H9 (cell line): Measurements from ENCODE around the gene ADIG. TPM values are rescaled to one million over a fixed set of nuclear protein-coding genes. Genes with fewer than 3 reads are reported as not detected.

Experiments
- DNase-seq: peaks from one replicate; pipeline ENCODE4 v3.0.0-alpha.2; 2017
- H2AFZ ChIP-seq: one replicate; pipeline ENCODE4 v1.6.1; 2013; ENCODE audit warnings: mild to moderate bottlenecking, low read length, control low read depth, moderate library complexity
- H2AK5ac ChIP-seq: 2 replicates; pipeline ENCODE4 v1.6.1; 2013; ENCODE audit warnings: low read length, control low read depth, mixed read lengths; ENCODE audit not compliant: insufficient read length
- H2BK120ac ChIP-seq: one replicate; pipeline ENCODE4 v1.6.1; 2013; ENCODE audit warnings: low read depth, mild to moderate bottlenecking, low read length, control low read depth, inconsistent platforms; ENCODE audit not compliant: poor library complexity, severe bottlenecking
- H2BK12ac ChIP-seq: 2 replicates; pipeline ENCODE4 v1.6.1; 2013; ENCODE audit warnings: low read length, control low read depth, mixed read lengths, low read depth; ENCODE audit not compliant: insufficient read length
- H2BK15ac ChIP-seq: 2 replicates; pipeline ENCODE4 v1.6.1; 2013; ENCODE audit warnings: low read depth, low read length, control low read depth
- H2BK20ac ChIP-seq: one replicate; pipeline ENCODE4 v1.6.1; 2013; ENCODE audit warnings: low read depth, mild to moderate bottlenecking, low read length, control low read depth, inconsistent platforms; ENCODE audit not compliant: poor library complexity, severe bottlenecking
- H2BK5ac ChIP-seq: 2 replicates; pipeline ENCODE4 v1.6.1; 2013; ENCODE audit warnings: low read length, control low read depth, mixed read lengths; ENCODE audit not compliant: insufficient read length
- H3K14ac ChIP-seq: 2 replicates; pipeline ENCODE4 v1.6.1; 2013; ENCODE audit warnings: low read length, control low read depth; ENCODE audit not compliant: insufficient read depth
- H3K18ac ChIP-seq: 2 replicates; pipeline ENCODE4 v1.6.1; 2013; ENCODE audit warnings: low read depth, mild to moderate bottlenecking, mixed read lengths, low read length, control low read depth; ENCODE audit not compliant: insufficient read length
- H3K23ac ChIP-seq: 2 replicates; pipeline ENCODE4 v1.6.1; 2013; ENCODE audit warnings: low read length, control low read depth, mixed read lengths, low read depth; ENCODE audit not compliant: insufficient read length
- H3K23me2 ChIP-seq: 2 replicates; pipeline ENCODE4 v1.6.1; 2013; ENCODE audit warnings: low read depth, mild to moderate bottlenecking, mixed read lengths, low read length, control low read depth; ENCODE audit not compliant: insufficient read length, poor library complexity, severe bottlenecking
- H3K27ac ChIP-seq: 2 replicates; pipeline ENCODE4 v1.5.1; 2013; ENCODE audit warnings: low read length, control low read depth, mixed read lengths, low read depth; ENCODE audit not compliant: insufficient read length
- H3K27me3 ChIP-seq: 2 replicates; pipeline ENCODE4 v1.6.1; 2013; ENCODE audit warnings: low read length, control low read depth, inconsistent platforms; ENCODE audit not compliant: insufficient read depth
- H3K4ac ChIP-seq: 2 replicates; pipeline ENCODE4 v1.6.1; 2013; ENCODE audit warnings: low read depth, mild to moderate bottlenecking, control low read depth, inconsistent platforms, low read length, moderate library complexity
- H3K4me1 ChIP-seq: 2 replicates; pipeline ENCODE4 v1.6.1; 2013; ENCODE audit warnings: low read length, control low read depth, inconsistent platforms; ENCODE audit not compliant: insufficient read depth
- H3K4me2 ChIP-seq: 2 replicates; pipeline ENCODE4 v1.6.1; 2013; ENCODE audit warnings: low read length, control low read depth, mixed read lengths; ENCODE audit not compliant: insufficient read length, insufficient read depth
- H3K56ac ChIP-seq: 2 replicates; pipeline ENCODE4 v1.6.1; 2013; ENCODE audit warnings: low read depth, mild to moderate bottlenecking, mixed read lengths, low read length, control low read depth; ENCODE audit not compliant: insufficient read length
- H3K79me1 ChIP-seq: 2 replicates; pipeline ENCODE4 v1.6.1; 2013; ENCODE audit warnings: low read depth, mild to moderate bottlenecking, moderate library complexity, low read length, control low read depth, inconsistent platforms; ENCODE audit not compliant: insufficient read depth, poor library complexity, severe bottlenecking
- H3K79me2 ChIP-seq: 2 replicates; pipeline ENCODE4 v1.6.1; 2013; ENCODE audit warnings: low read length, control low read depth, inconsistent platforms; ENCODE audit not compliant: insufficient read depth
- H3K9ac ChIP-seq: 2 replicates; pipeline ENCODE4 v1.6.1; 2013; ENCODE audit warnings: low read length, control low read depth, mixed read lengths; ENCODE audit not compliant: insufficient read length; ENCODE audit errors: extremely low read depth
- H3K9me3 ChIP-seq: one replicate; pipeline ENCODE4 v1.6.1; 2013; ENCODE audit warnings: low read depth, low read length, inconsistent platforms; ENCODE audit not compliant: control insufficient read depth
- H3T11ph ChIP-seq: one replicate; pipeline ENCODE4 v1.6.1; 2013; ENCODE audit warnings: mild to moderate bottlenecking, low read length, control low read depth, inconsistent platforms
- H4K20me1 ChIP-seq: one replicate; pipeline ENCODE4 v1.6.1; 2013; ENCODE audit not compliant: control insufficient read depth, insufficient read length, insufficient read depth
- H4K5ac ChIP-seq: 2 replicates; pipeline ENCODE4 v1.6.1; 2013; ENCODE audit warnings: low read depth, mild to moderate bottlenecking, mixed read lengths, low read length, control low read depth; ENCODE audit not compliant: insufficient read length
- H4K8ac ChIP-seq: replicated peaks from 2 replicates; pipeline ENCODE4 v1.6.1; 2013; ENCODE audit warnings: low read length, control low read depth, mixed read lengths, low read depth; ENCODE audit not compliant: insufficient read length
- H4K91ac ChIP-seq: 2 replicates; pipeline ENCODE4 v1.6.1; 2013; ENCODE audit warnings: low read depth, mild to moderate bottlenecking, moderate library complexity, mixed read lengths, low read length, control low read depth; ENCODE audit not compliant: insufficient read length
- H3K27ac Mint-ChIP-seq, 3 experiments: 2 replicates in 2 of 3; 3 replicates in 1 of 3; pipeline ENCODE4 v1.8.0; 2020 to 2021; ENCODE audit warnings: mixed read lengths in 3 of 3, mild to moderate bottlenecking in 1 of 3, moderate library complexity in 1 of 3
- H3K27me3 Mint-ChIP-seq: 2 replicates; pipeline ENCODE4 v1.8.0; 2021; ENCODE audit warnings: low read depth, mild to moderate bottlenecking, moderate library complexity, mixed read lengths
- H3K36me3 Mint-ChIP-seq, 3 experiments: 2 replicates in 2 of 3; 3 replicates in 1 of 3; pipeline ENCODE4 v1.8.0; 2020 to 2021; ENCODE audit warnings: low read depth in 3 of 3, mixed read lengths in 3 of 3; ENCODE audit not compliant: insufficient read depth in 1 of 3
- H3K4me1 Mint-ChIP-seq, 2 experiments: 2 replicates each; pipeline ENCODE4 v1.8.0; 2020; ENCODE audit warnings: mixed read lengths in 2 of 2
- H3K4me3 Mint-ChIP-seq, 2 experiments: 2 replicates in 1 of 2; 3 replicates in 1 of 2; pipeline ENCODE4 v1.8.0; 2020 to 2021; ENCODE audit warnings: mild to moderate bottlenecking in 2 of 2, mixed read lengths in 2 of 2, moderate library complexity in 1 of 2
- H3K9me3 Mint-ChIP-seq, 2 experiments: 2 replicates in 1 of 2; 3 replicates in 1 of 2; pipeline ENCODE4 v1.8.0; 2020; ENCODE audit warnings: mild to moderate bottlenecking in 2 of 2, mixed read lengths in 2 of 2, moderate library complexity in 1 of 2
- CTCF ChIP-seq: fragments of 200-600 bp; sonication (generic); conservative IDR thresholded peaks from 3 replicates; pipeline ENCODE4 v1.8.0; 2021; ENCODE audit warnings: antibody characterized with exemption, mild to moderate bottlenecking
- WGBS: extraction: QIAGEN DNeasy Blood & Tissue Kit; methylation state at CpG from one replicate; pipeline ENCODE4 v1.1.7; 2013; ENCODE audit warnings: missing lambda C conversion rate, low lambda C conversion rate, mixed read lengths; ENCODE audit not compliant: insufficient read length; ENCODE audit errors: extremely low coverage; 5-methylcytosine and 5-hydroxymethylcytosine counted together
- total RNA-seq: library from RNA; stranded (reverse); gene quantifications from 2 replicates; pipeline ENCODE4 v1.2.1, GENCODE V29; 2021

Gene ADIG
- total RNA-seq, 1 experiment from 2014 or later = not detected

DNA sequence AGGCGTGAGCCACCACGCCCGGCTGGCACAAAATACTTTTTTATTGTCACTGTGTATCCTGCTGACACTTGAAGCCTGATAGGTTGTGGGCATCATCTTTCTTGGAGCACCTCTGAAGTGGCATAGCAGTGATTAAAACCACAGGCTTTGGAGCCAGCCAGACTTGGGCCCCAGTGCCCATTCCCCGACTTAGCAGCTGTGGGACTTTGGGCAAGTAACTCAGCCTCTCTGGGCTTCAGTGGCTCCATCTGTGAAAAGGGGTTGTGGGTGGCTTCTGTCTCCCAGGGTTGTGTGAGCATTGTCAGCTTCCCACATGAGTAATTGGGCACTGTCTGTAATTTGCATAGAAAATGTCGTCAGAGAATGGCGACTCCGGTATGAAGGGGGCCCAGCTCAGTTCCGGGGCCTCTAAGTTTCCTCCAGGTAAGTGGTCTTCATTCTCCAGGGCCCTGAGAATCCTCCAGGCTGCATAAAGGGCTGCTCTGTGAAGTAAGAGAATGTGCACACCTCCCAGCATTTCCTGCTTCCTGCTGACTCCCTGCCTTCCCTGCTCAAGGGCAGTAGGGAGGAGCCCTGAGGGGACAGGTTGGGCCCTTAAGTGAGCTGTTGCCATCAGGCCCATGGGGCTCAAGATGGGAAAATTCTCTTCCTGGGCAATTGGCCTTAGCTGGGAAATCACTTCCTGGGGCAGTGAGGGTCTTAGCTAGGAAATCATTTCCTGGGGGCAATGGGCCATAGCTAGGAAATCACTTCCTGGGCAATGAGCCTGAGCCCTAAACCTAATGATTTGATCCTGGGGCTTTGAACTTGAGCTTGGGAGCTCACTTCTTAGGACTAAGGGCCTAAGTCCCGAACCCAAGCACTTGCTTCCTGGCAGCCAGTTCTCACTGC lies 47.8 kb downstream of the ADIG start:
- no peak overlapping the region for H3K14ac ChIP-seq
- H3K79me1 ChIP-seq = no peaks in the 10 kb centered on the region
- TF ChIP-seq CTCF = no peak
- no peak overlapping the region for H3K27ac ChIP-seq
- no peak overlapping the region for H3K4me2 ChIP-seq
- no peak overlapping the region for H3K9ac ChIP-seq
- Mint-ChIP-seq H3K4me1 (peaks cover 16 to 19% of the 10 kb centered on the region in 2 experiments), H3K36me3 (no peaks in the 10 kb centered on the region; a peak in 3 of 7 replicates), H3K27ac (peak overlapping the region in 2 of 3 experiments; percentile 66 to 68; a peak in 1 of 7 replicates), H3K27me3 (no peaks in the 10 kb centered on the region; the same call in 1 of the 2 replicates), H3K9me3 (no peaks in the 10 kb centered on the region), H3K4me3 (no peak overlapping the region)
- H2BK5ac ChIP-seq = no peak overlapping the region
- H2BK12ac ChIP-seq = no peak overlapping the region
- peak overlapping the region; percentile 61 for H3K18ac ChIP-seq
- no peaks in the 10 kb centered on the region for H3K9me3 ChIP-seq
- H3K79me2 ChIP-seq = no peaks in the 10 kb centered on the region
- no peak overlapping the region for H2BK20ac ChIP-seq
- no CpG with 5 or more reads among the region's 9 CpGs for whole genome bisulfite sequencing
- no peak overlapping the region for H3K56ac ChIP-seq
- no peak overlapping the region for H3K4ac ChIP-seq
- H3K23ac ChIP-seq = no peak overlapping the region
- H3T11ph ChIP-seq = no peak overlapping the region
- no peak overlapping the region for H2AFZ ChIP-seq
- DNase-seq = peak; percentile 53
- no peaks in the 10 kb centered on the region; the same call in 1 of the 2 replicates for H3K4me1 ChIP-seq
- H4K5ac ChIP-seq = no peak overlapping the region
- no peaks in the 10 kb centered on the region for H3K23me2 ChIP-seq
- H2BK120ac ChIP-seq = no peak overlapping the region
- no peak overlapping the region for H2BK15ac ChIP-seq
- no peak overlapping the region for H4K91ac ChIP-seq
- no peaks in the 10 kb centered on the region for H3K27me3 ChIP-seq
- H2AK5ac ChIP-seq = no peak overlapping the region
- H4K20me1 ChIP-seq = no peaks in the 10 kb centered on the region
- H4K8ac ChIP-seq = no peak overlapping the region
